GM06990 (cell line): ENCODE results near the gene GBF1.
A peak's percentile ranks its signal among the peaks of the same experiment; 100 is the strongest.

ENCODE experiments used
- DNase-seq: peaks from one replicate; pipeline ENCODE4 v3.0.0-alpha.2; 2011; ENCODE audit not compliant: insufficient read length; ENCODE audit errors: extremely low read depth
- H3K27me3 ChIP-seq: replicated peaks from 2 replicates; pipeline ENCODE4 v1.6.0; 2011; ENCODE audit warnings: low read length; ENCODE audit not compliant: control insufficient read depth, insufficient read depth
- H3K36me3 ChIP-seq: 2 replicates; pipeline ENCODE4 v1.5.1; 2011; ENCODE audit warnings: low read length; ENCODE audit not compliant: control insufficient read depth, insufficient read depth
- H3K4me3 ChIP-seq: replicated peaks from 2 replicates; pipeline ENCODE4 v1.5.1; 2011; ENCODE audit warnings: low read depth, mild to moderate bottlenecking, control low read depth, low read length
- TF ChIP-seq, protein P1 (sequence below): IDR thresholded peaks from 2 replicates; pipeline ENCODE4 v1.5.1; 2011; ENCODE audit warnings: low read length, control low read depth, mild to moderate bottlenecking, inconsistent platforms; ENCODE audit not compliant: insufficient read depth, poor library complexity, severe bottlenecking

GBF1 gene

DNA sequence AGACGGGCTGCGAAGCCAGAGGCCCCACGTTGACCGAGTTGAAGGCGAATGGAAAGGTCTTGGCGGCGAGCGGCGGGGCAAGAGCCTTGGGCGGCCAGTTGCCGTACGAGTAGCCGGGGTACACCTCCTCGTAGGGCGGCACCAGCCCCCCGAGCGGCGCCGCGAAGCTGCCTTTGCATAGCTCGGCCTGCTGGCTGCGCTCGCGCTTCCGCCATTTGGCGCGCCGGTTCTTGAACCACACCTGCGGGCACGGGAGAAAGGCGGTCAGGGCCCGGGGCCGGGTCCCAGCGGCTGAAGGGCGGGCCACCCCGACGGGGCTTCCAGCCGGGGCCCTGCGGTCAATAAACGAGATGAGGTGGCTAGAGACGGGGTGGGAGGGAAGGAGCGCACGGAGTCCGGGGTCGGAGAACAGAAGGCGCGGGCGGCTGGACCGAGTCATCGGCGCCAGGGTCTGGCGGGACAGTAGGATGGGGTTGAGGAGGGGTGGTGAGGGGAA, 14.4 kb upstream of the GBF1 start:
- H3K4me3 ChIP-seq: peak overlapping the region; percentile 46
- DNase-seq: peak; percentile 54
- no peaks in the 10 kb centered on the region; the same call in 1 of the 2 replicates for H3K27me3 ChIP-seq
- TF ChIP-seq, protein P1, sequence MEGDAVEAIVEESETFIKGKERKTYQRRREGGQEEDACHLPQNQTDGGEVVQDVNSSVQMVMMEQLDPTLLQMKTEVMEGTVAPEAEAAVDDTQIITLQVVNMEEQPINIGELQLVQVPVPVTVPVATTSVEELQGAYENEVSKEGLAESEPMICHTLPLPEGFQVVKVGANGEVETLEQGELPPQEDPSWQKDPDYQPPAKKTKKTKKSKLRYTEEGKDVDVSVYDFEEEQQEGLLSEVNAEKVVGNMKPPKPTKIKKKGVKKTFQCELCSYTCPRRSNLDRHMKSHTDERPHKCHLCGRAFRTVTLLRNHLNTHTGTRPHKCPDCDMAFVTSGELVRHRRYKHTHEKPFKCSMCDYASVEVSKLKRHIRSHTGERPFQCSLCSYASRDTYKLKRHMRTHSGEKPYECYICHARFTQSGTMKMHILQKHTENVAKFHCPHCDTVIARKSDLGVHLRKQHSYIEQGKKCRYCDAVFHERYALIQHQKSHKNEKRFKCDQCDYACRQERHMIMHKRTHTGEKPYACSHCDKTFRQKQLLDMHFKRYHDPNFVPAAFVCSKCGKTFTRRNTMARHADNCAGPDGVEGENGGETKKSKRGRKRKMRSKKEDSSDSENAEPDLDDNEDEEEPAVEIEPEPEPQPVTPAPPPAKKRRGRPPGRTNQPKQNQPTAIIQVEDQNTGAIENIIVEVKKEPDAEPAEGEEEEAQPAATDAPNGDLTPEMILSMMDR: peak; percentile 58
- H3K36me3 ChIP-seq: no peaks in the 10 kb centered on the region

DNA sequence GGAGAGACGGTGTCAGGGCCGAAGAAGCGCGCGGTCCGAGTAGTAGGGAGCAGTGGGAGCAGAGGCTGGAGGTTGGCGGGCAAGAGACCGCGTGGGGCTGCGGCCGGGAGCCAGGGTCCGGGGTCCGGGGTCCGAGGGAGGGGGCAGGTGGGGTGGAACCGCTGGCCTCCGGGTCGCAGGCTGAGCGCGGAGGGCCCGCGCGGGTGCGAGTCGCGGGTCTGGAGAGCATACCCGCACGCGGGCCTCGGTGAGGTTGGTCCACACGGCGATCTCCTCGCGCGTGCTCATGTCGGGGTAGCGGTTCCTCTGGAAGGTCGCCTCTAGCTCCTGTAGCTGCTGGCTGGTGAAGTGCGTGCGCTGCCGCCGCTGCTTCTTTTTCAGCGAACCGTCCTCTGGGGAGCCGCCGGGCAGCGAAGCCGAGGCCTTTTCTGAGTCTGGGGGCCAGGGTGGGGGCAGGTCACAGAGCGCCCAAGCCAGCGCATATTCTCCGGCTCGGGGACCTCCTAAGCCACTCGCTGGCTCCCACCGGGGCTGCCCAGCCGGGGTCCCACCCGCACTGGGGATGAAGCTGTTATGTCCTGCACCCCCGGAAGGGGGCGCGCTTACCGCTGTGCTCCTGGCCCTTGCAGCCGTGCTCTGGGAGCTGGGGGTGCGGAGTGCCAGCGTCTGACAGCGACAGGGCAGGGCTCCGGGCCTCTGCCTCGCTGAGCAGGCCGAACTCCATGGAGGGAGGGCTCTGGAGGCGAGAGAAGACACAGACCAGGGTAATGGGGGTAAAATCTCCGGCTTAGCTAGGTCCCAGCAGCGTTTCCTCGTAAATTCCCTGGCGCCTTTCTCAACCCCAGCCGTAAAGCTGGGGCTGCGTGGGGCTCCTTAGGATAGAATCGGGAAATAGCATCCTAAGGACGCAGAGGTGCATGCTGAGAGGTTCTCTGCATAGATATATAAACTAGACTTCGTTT, 13.7 kb upstream of the GBF1 start:
- TF ChIP-seq, protein P1: peak; percentile 94
- H3K36me3 ChIP-seq: no peaks in the 10 kb centered on the region
- H3K27me3 ChIP-seq: no peaks in the 10 kb centered on the region; the same call in 1 of the 2 replicates
- peak overlapping the region; percentile 46 for H3K4me3 ChIP-seq
- peak; percentile 55 for DNase-seq

GRCh38 chr10:102233997-102234396, 11.3 kb upstream of the GBF1 start:
- TF ChIP-seq, protein P1: no peak
- Histone ChIP-seq H3K27me3 (no peaks in the 10 kb centered on the region; the same call in 1 of the 2 replicates), H3K4me3 (no peak overlapping the region), H3K36me3 (no peaks in the 10 kb centered on the region)
- DNase-seq: no peak

GRCh38 chr10:102234888-102235597, 10.3 kb upstream of the GBF1 start:
- Histone ChIP-seq H3K4me3 (no peak overlapping the region), H3K36me3 (no peaks in the 10 kb centered on the region), H3K27me3 (no peaks in the 10 kb centered on the region; the same call in 1 of the 2 replicates)
- TF ChIP-seq, protein P1: no peak
- no peak for DNase-seq

- TF ChIP-seq, protein P1: no peak
- Histone ChIP-seq H3K4me3 (no peak overlapping the region), H3K36me3 (no peaks in the 10 kb centered on the region), H3K27me3 (no peaks in the 10 kb centered on the region; the same call in 1 of the 2 replicates)
- no peak for DNase-seq
Measured at GRCh38 chr10:102235598-102235920, 9.8 kb upstream of the GBF1 start.
